H1 (cell line): ENCODE measurements around the gene LAPTM4A. TPM values are rescaled to one million over a fixed set of nuclear protein-coding genes. Genes with fewer than 3 reads are reported as not detected.

ENCODE experiments used
- CTCF ChIA-PET: fragments of 300-600 bp; sonication (Branson Sonifier 250); formaldehyde crosslinking; loops from one replicate; lab custom pipeline; 2021; ENCODE audit not compliant: partially characterized antibody; lab: Charles Lee
- POLR2A ChIA-PET: fragments of 300-600 bp; sonication (Branson Sonifier 250); formaldehyde crosslinking; loops from one replicate; lab custom pipeline; 2021; ENCODE audit warnings: inconsistent platforms; ENCODE audit not compliant: partially characterized antibody; lab: Charles Lee
- DNase-seq, 2 experiments: peaks; one replicate each; pipeline versions ENCODE4 v3.0.0 to v3.0.0-alpha.2; 2010 to 2022; ENCODE audit warnings: low spot score in 2 of 2, low read depth in 1 of 2, mixed read lengths in 1 of 2
- FAIRE-seq: peaks from 2 replicates; lab custom pipeline; 2011; peaks lifted over from hg19 to GRCh38; lab: Jason Lieb, UNC
- H2AFZ ChIP-seq: 2 replicates; pipeline ENCODE4 v1.8.1; 2012; ENCODE audit warnings: low read length, inconsistent platforms
- H2AK5ac ChIP-seq: 2 replicates; pipeline ENCODE4 v1.6.1; 2013; ENCODE audit warnings: low read depth, low read length
- H2BK120ac ChIP-seq: replicated peaks from 2 replicates; pipeline ENCODE3; 2013; ENCODE audit warnings: low read depth, low read length, inconsistent platforms
- H2BK12ac ChIP-seq: 2 replicates; pipeline ENCODE4 v1.6.1; 2013; ENCODE audit warnings: low read depth, low read length
- H2BK15ac ChIP-seq: 2 replicates; pipeline ENCODE4 v1.6.1; 2013; ENCODE audit warnings: low read length
- H2BK20ac ChIP-seq: 2 replicates; pipeline ENCODE4 v1.6.1; 2013; ENCODE audit warnings: low read length
- H2BK5ac ChIP-seq: 2 replicates; pipeline ENCODE4 v1.6.1; 2013; ENCODE audit warnings: low read depth, low read length
- H3K14ac ChIP-seq: 2 replicates; pipeline ENCODE4 v1.6.1; 2013; ENCODE audit warnings: inconsistent platforms; ENCODE audit not compliant: insufficient read length
- H3K18ac ChIP-seq: 2 replicates; pipeline ENCODE4 v1.6.1; 2013; ENCODE audit warnings: low read length; ENCODE audit errors: extremely low read depth
- H3K23ac ChIP-seq: 2 replicates; pipeline ENCODE4 v1.6.1; 2013; ENCODE audit warnings: inconsistent platforms; ENCODE audit not compliant: insufficient read length
- H3K23me2 ChIP-seq: 2 replicates; pipeline ENCODE4 v1.6.1; 2013; ENCODE audit warnings: low read depth, low read length
- H3K27ac ChIP-seq: 2 replicates; pipeline ENCODE4 v1.6.1; 2011; ENCODE audit warnings: low read depth, low read length, inconsistent platforms
- H3K27me3 ChIP-seq, 4 experiments: replicated peaks in 1 of 4; 1 replicate in 1 of 4; 2 replicates in 3 of 4; pipeline versions ENCODE4 v1.6.1 to v1.8.1; 2011 to 2013; ENCODE audit warnings: low read length in 3 of 4, mild to moderate bottlenecking in 3 of 4, inconsistent platforms in 2 of 4, mixed read lengths in 2 of 4, moderate library complexity in 1 of 4; ENCODE audit not compliant: control insufficient read depth in 3 of 4, insufficient read depth in 3 of 4; ENCODE audit errors: extremely low read depth in 1 of 4
- H3K36me3 ChIP-seq, 4 experiments: 2 replicates each; pipeline versions ENCODE4 v1.6.1 to v1.8.1; 2011 to 2013; ENCODE audit warnings: mild to moderate bottlenecking in 4 of 4, low read length in 3 of 4, moderate library complexity in 2 of 4, control low read depth in 1 of 4, inconsistent platforms in 1 of 4; ENCODE audit not compliant: insufficient read depth in 4 of 4, control insufficient read depth in 2 of 4
- H3K4ac ChIP-seq: replicated peaks from 2 replicates; pipeline ENCODE3; 2013; ENCODE audit warnings: low read length, low read depth, mixed read lengths, inconsistent platforms; ENCODE audit not compliant: insufficient read length
- H3K4me1 ChIP-seq, 4 experiments: replicated peaks in 1 of 4; 1 replicate in 1 of 4; 2 replicates in 3 of 4; pipeline versions ENCODE4 v1.6.1 to v1.8.1; 2011 to 2013; ENCODE audit warnings: low read length in 3 of 4, inconsistent platforms in 2 of 4, mixed read lengths in 1 of 4; ENCODE audit not compliant: insufficient read depth in 4 of 4, control insufficient read depth in 3 of 4
- H3K4me2 ChIP-seq, 2 experiments: 2 replicates each; pipeline versions ENCODE4 v1.6.1 to v1.8.1; 2011 to 2013; ENCODE audit warnings: low read depth in 2 of 2, low read length in 2 of 2, control low read depth in 1 of 2, inconsistent platforms in 1 of 2, mild to moderate bottlenecking in 1 of 2; ENCODE audit not compliant: insufficient read depth in 1 of 2
- H3K4me3 ChIP-seq, 4 experiments: fragments of 200-600, 300-600 bp in 1 of 4; sonication (generic), shearing (Covaris generic), sonication (Bioruptor Twin) in 1 of 4; 2 replicates each; pipeline versions ENCODE4 v1.5.1 to v1.8.1; 2011 to 2016; ENCODE audit warnings: low read length in 4 of 4, low read depth in 3 of 4, control low read depth in 2 of 4, inconsistent platforms in 2 of 4, mild to moderate bottlenecking in 2 of 4, mixed read lengths in 1 of 4, moderate library complexity in 1 of 4; ENCODE audit not compliant: insufficient read depth in 2 of 4; ENCODE audit errors: extremely low read depth in 1 of 4
- H3K56ac ChIP-seq: replicated peaks from 2 replicates; pipeline ENCODE3; 2013; ENCODE audit warnings: low read depth, mild to moderate bottlenecking, mixed read lengths, low read length, inconsistent platforms; ENCODE audit not compliant: insufficient read length
- H3K79me1 ChIP-seq: 2 replicates; pipeline ENCODE4 v1.6.1; 2013; ENCODE audit warnings: low read depth, low read length, control low read depth
- H3K79me2 ChIP-seq, 2 experiments: 2 replicates each; pipeline versions ENCODE4 v1.6.1 to v1.8.1; 2012 to 2013; ENCODE audit warnings: low read length in 2 of 2, mild to moderate bottlenecking in 2 of 2, inconsistent platforms in 1 of 2; ENCODE audit not compliant: insufficient read depth in 2 of 2, control insufficient read depth in 1 of 2
- H3K9ac ChIP-seq, 4 experiments: replicated peaks in 1 of 4; 1 replicate in 1 of 4; 2 replicates in 3 of 4; pipeline versions ENCODE4 v1.6.1 to v1.8.1; 2011 to 2013; ENCODE audit warnings: low read depth in 3 of 4, low read length in 3 of 4, control low read depth in 2 of 4, mild to moderate bottlenecking in 2 of 4, moderate library complexity in 2 of 4, inconsistent platforms in 1 of 4; ENCODE audit errors: extremely low read depth in 1 of 4
- H3K9me3 ChIP-seq, 2 experiments: 2 replicates each; pipeline versions ENCODE4 v1.6.1 to v1.8.1; 2012 to 2013; ENCODE audit warnings: mild to moderate bottlenecking in 2 of 2, moderate library complexity in 2 of 2, control low read depth in 1 of 2, inconsistent platforms in 1 of 2, low read depth in 1 of 2, low read length in 1 of 2, mixed read lengths in 1 of 2; ENCODE audit not compliant: insufficient read depth in 2 of 2
- H4K20me1 ChIP-seq, 2 experiments: replicated peaks in 1 of 2; 2 replicates each; pipeline versions ENCODE3 to v1.8.1; 2011 to 2013; ENCODE audit warnings: inconsistent platforms in 2 of 2, low read length in 2 of 2, mild to moderate bottlenecking in 1 of 2; ENCODE audit not compliant: insufficient read depth in 2 of 2, control insufficient read depth in 1 of 2
- H4K5ac ChIP-seq: 2 replicates; pipeline ENCODE4 v1.6.1; 2013; ENCODE audit warnings: low read length, low read depth, mixed read lengths, inconsistent platforms; ENCODE audit not compliant: insufficient read length
- H4K8ac ChIP-seq: 2 replicates; pipeline ENCODE4 v1.8.0; 2013; ENCODE audit warnings: mild to moderate bottlenecking, moderate library complexity, low read length, inconsistent platforms; ENCODE audit not compliant: insufficient read depth; ENCODE audit errors: extremely low read depth
- H4K91ac ChIP-seq: replicated peaks from 2 replicates; pipeline ENCODE3; 2013; ENCODE audit warnings: low read length, mixed read lengths, inconsistent platforms; ENCODE audit not compliant: insufficient read length
- ASH2L ChIP-seq: fragments of 200-600, 300-600 bp; sonication (generic); IDR thresholded peaks from one replicate; pipeline ENCODE4 v1.7.1; 2017; ENCODE audit warnings: low read length
- CBX5 ChIP-seq: fragments of 300-800, 300-1000 bp; sonication (generic); IDR thresholded peaks from 2 replicates; pipeline ENCODE4 v1.7.1; 2016; ENCODE audit warnings: antibody characterized with exemption, low read length, low read depth
- CHD1 ChIP-seq: IDR thresholded peaks from 2 replicates; pipeline ENCODE4 v1.6.1; 2012; ENCODE audit warnings: low read depth, low read length, improper control_type of control experiment
- EGR1 ChIP-seq: IDR thresholded peaks from 2 replicates; pipeline ENCODE4 v1.6.1; 2011; ENCODE audit warnings: low read depth, low read length, borderline replicate concordance
- KDM4A ChIP-seq: IDR thresholded peaks from one replicate; pipeline ENCODE4 v1.7.1; 2012; ENCODE audit warnings: low read depth, mild to moderate bottlenecking, moderate library complexity, low read length, inconsistent platforms; ENCODE audit not compliant: severe bottlenecking
- KDM5A ChIP-seq: fragments of 200-600 bp; IDR thresholded peaks from 2 replicates; pipeline ENCODE4 v1.7.1; 2012; ENCODE audit warnings: mild to moderate bottlenecking, low read length, inconsistent platforms, mixed read lengths
- MAX ChIP-seq: IDR thresholded peaks from 2 replicates; pipeline ENCODE4 v1.6.1; 2012; ENCODE audit warnings: inconsistent platforms
- PHF8 ChIP-seq: fragments of 200-600 bp; sonication (generic); conservative IDR thresholded peaks from 2 replicates; pipeline ENCODE4 v1.7.1; 2012; ENCODE audit warnings: low read depth, mild to moderate bottlenecking, inconsistent platforms, low read length, moderate library complexity
- SP2 ChIP-seq: IDR thresholded peaks from 2 replicates; pipeline ENCODE4 v1.6.1; 2012; ENCODE audit warnings: mild to moderate bottlenecking, low read length, inconsistent platforms
- SRF ChIP-seq: IDR thresholded peaks from 2 replicates; pipeline ENCODE4 v1.6.1; 2011; ENCODE audit warnings: mild to moderate bottlenecking, low read depth, low read length, moderate library complexity
- TAF1 ChIP-seq: IDR thresholded peaks from 2 replicates; pipeline ENCODE4 v1.6.1; 2011; ENCODE audit warnings: mild to moderate bottlenecking, low read depth, low read length
- TAF7 ChIP-seq: optimal IDR thresholded peaks from 2 replicates; pipeline ENCODE3; 2011; ENCODE audit warnings: low read depth, mild to moderate bottlenecking, inconsistent platforms, low read length, moderate library complexity, borderline replicate concordance
- TCF12 ChIP-seq: IDR thresholded peaks from 2 replicates; pipeline ENCODE4 v1.6.1; 2011; ENCODE audit warnings: low read depth, mild to moderate bottlenecking, low read length
- WGBS, 2 experiments: shearing (Covaris generic) in 1 of 2; methylation state at CpG; one replicate each; pipeline versions ENCODE4 v1.1.6 to v1.1.7; 2013 to 2015; ENCODE audit warnings: low lambda C conversion rate in 2 of 2, mixed read lengths in 2 of 2, inconsistent platforms in 1 of 2, low coverage in 1 of 2, missing lambda C conversion rate in 1 of 2; ENCODE audit not compliant: insufficient replicate concordance in 2 of 2, insufficient coverage in 1 of 2, insufficient read length in 1 of 2; ENCODE audit errors: extremely low coverage in 1 of 2, missing lambda C conversion rate in 1 of 2; 5-methylcytosine and 5-hydroxymethylcytosine counted together
- polyA plus RNA-seq, 7 experiments: library from polyadenylated mRNA; depleted of rRNA in 3 of 7; stranded (reverse) in 5 of 7; unstranded in 2 of 7; fragments of >200 nt in 5 of 7; fragments of 200-250 nt in 2 of 7; gene quantifications; 1 replicate in 5 of 7; 2 replicates in 1 of 7; 4 replicates in 1 of 7; pipeline versions ENCODE4 v1.2.1 to v1.2.3, GENCODE V29; 2011 to 2013; ENCODE audit warnings: missing spikeins in 2 of 7, mixed read lengths in 2 of 7
- total RNA-seq: library from RNA; stranded (reverse); fragmentation: NEBNext Ultra II Directional; extraction: Animal tissue kit (Norgen Biotek cat#: 25700); gene quantifications from 2 replicates; pipeline ENCODE4 v1.2.1, GENCODE V29; 2021

Gene LAPTM4A
- total and polyA plus RNA-seq, 2 of the 8 experiments (the other 6 are each of a cell fraction or from before 2014, with no cell fraction given), result 193 to 419 TPM

- peak overlapping the region; percentile 23; the same call in 1 of the 2 replicates for H2AFZ ChIP-seq
- POLR2A ChIA-PET, result no interaction called here
- no peak for TF ChIP-seq TCF12
- TF ChIP-seq TAF7, result no peak
- no peak for TF ChIP-seq CBX5
- TF ChIP-seq MAX, result no peak
- TF ChIP-seq EGR1, result no peak
- no peak for TF ChIP-seq KDM4A
- no peak for TF ChIP-seq CHD1
- no peak for TF ChIP-seq SP2
- no peak for TF ChIP-seq SRF
- TF ChIP-seq TAF1, result no peak
- no peak for TF ChIP-seq KDM5A
- no peak for TF ChIP-seq PHF8
- TF ChIP-seq ASH2L, result no peak
Measured at GRCh38 chr2:20091305-20091991, 40.0 kb upstream of the LAPTM4A start.

More at GRCh38 chr2:20091305-20091991, 40.0 kb upstream of the LAPTM4A start:
- Histone ChIP-seq H3K27me3 (no peaks in the 10 kb centered on the region; a peak in 1 of 7 replicates), H2BK12ac (no peak overlapping the region), H3K36me3 (no peaks in the 10 kb centered on the region), H3K23ac (no peak overlapping the region), H4K91ac (no peak overlapping the region), H2BK20ac (no peak overlapping the region), H3K9me3 (no peaks in the 10 kb centered on the region), H2BK120ac (no peak overlapping the region), H3K14ac (no peak overlapping the region), H2BK5ac (no peak overlapping the region), H3K56ac (no peak overlapping the region), H3K27ac (no peak overlapping the region), H3K4me1 (peaks cover 3 to 10% (median 5%) of the 10 kb centered on the region in 4 experiments; a peak in 6 of 7 replicates), H3K9ac (no peak overlapping the region), H3K18ac (no peak overlapping the region), H3K4me3 (no peak overlapping the region), H4K20me1 (no peaks in the 10 kb centered on the region), H2BK15ac (no peak overlapping the region), H3K79me2 (no peaks in the 10 kb centered on the region), H3K4me2 (no peak overlapping the region), H4K5ac (no peak overlapping the region), H2AK5ac (no peak overlapping the region), H3K79me1 (no peaks in the 10 kb centered on the region; the same call in 1 of the 2 replicates), H3K23me2 (no peaks in the 10 kb centered on the region; the same call in 1 of the 2 replicates), H3K4ac (no peak overlapping the region), H4K8ac (no peak overlapping the region)
- DNase-seq (no peak), FAIRE-seq (no peak)
- CTCF ChIA-PET, result interaction anchor here (0.7 to 7.7 kb wide), 4 partner anchors 15 to 519 kb away, joined by 3 to 125 read pairs (median 3); partner anchors contain the start of gene MATN3
- WGBS, 2 experiments, result 87% methylated on average over 11 of the region's 11 CpGs; no CpG with 5 or more reads in 1 of the 2 experiments
